ENCODE results near the gene CLCN7. TPM values are rescaled to one million over a fixed set of nuclear protein-coding genes. Genes with fewer than 3 reads are reported as not detected.

Gene CLCN7
- total and polyA plus RNA-seq, 2 of the 8 experiments (the other 6 are each of a cell fraction or from before 2014, with no cell fraction given) = 38.6 to 81.5 TPM

GRCh38 chr16:1492082-1492922 is 17.5 kb upstream of the CLCN7 start (continued):
- no peak for TF ChIP-seq CHD7 (IDR thresholded peaks at IDR 0.05; ENCODE audit: insufficient replicate concordance, low read length)
